K562 (cell line): Measurements from ENCODE around the gene LTK. TPM values are rescaled to one million over a fixed set of nuclear protein-coding genes. Genes with fewer than 3 reads are reported as not detected.

Experiments
- BRD4 ChIP-seq: fragments of 200-600 bp; sonication (generic); IDR thresholded peaks from 2 replicates; pipeline ENCODE4 v1.6.1; 2017; ENCODE audit warnings: inconsistent platforms
- CC2D1A ChIP-seq: fragments of 450-650 bp; IDR thresholded peaks from 2 replicates; pipeline ENCODE4 v1.6.1; 2017; ENCODE audit warnings: mild to moderate bottlenecking
- CREB3L1 ChIP-seq: fragments of 450-650 bp; IDR thresholded peaks from 2 replicates; pipeline ENCODE4 v1.6.1; 2014; ENCODE audit warnings: low read depth, mild to moderate bottlenecking, moderate library complexity, borderline replicate concordance
- E2F6 ChIP-seq, 2 experiments: IDR thresholded peaks; 2 replicates each; pipeline ENCODE4 v1.6.1; 2011; ENCODE audit warnings: borderline replicate concordance in 1 of 2, control low read depth in 1 of 2, low read depth in 1 of 2, low read length in 1 of 2, mild to moderate bottlenecking in 1 of 2, mixed read lengths in 1 of 2, moderate library complexity in 1 of 2; ENCODE audit not compliant: insufficient read depth in 1 of 2, insufficient read length in 1 of 2, poor library complexity in 1 of 2, severe bottlenecking in 1 of 2; ENCODE audit errors: extremely low read depth in 1 of 2
- FIP1L1 ChIP-seq: fragments of 200-400 bp; formaldehyde crosslinking; IDR thresholded peaks from 2 replicates; pipeline ENCODE4 v1.6.1; 2018; ENCODE audit warnings: mild to moderate bottlenecking, low read depth, low read length; ENCODE audit not compliant: poor library complexity, severe bottlenecking
- HBP1 ChIP-seq: fragments of 450-650 bp; formaldehyde crosslinking; IDR thresholded peaks from 2 replicates; pipeline ENCODE4 v1.4.0; 2022; ENCODE audit warnings: missing genetic modification characterization
- JUND ChIP-seq, 2 experiments: IDR thresholded peaks; 2 replicates in 1 of 2; 3 replicates in 1 of 2; pipeline ENCODE4 v1.6.1; 2011; ENCODE audit warnings: borderline replicate concordance in 2 of 2, low read depth in 2 of 2, low read length in 2 of 2, improper control_type of control experiment in 1 of 2, missing biosample characterization in 1 of 2, missing genetic modification characterization in 1 of 2, missing genetic modification reagents in 1 of 2
- KLF10 ChIP-seq: fragments of 250-450 bp; sonication (Bioruptor Pico); IDR thresholded peaks from 2 replicates; pipeline ENCODE4 v1.6.1; 2021; ENCODE audit warnings: matching md5 sums
- LEF1 ChIP-seq: fragments of 450-650 bp; IDR thresholded peaks from 2 replicates; pipeline ENCODE4 v1.6.1; 2016; ENCODE audit warnings: mild to moderate bottlenecking
- MTF1 ChIP-seq: fragments of 250-450 bp; sonication (Bioruptor Pico); IDR thresholded peaks from 2 replicates; pipeline ENCODE4 v1.9.0; 2021; ENCODE audit warnings: moderate library complexity, mild to moderate bottlenecking, inconsistent platforms, borderline replicate concordance
- NCOA6 ChIP-seq: fragments of 450-650 bp; IDR thresholded peaks from 2 replicates; pipeline ENCODE4 v1.6.1; 2017; ENCODE audit warnings: mild to moderate bottlenecking
- RCOR1 ChIP-seq, 2 experiments: IDR thresholded peaks; 2 replicates each; pipeline ENCODE4 v1.6.1; 2012; ENCODE audit warnings: low read depth in 2 of 2, low read length in 2 of 2, borderline replicate concordance in 1 of 2, improper control_type of control experiment in 1 of 2
- SMAD2 ChIP-seq: fragments of 150-350 bp; IDR thresholded peaks from 2 replicates; pipeline ENCODE4 v1.6.1; 2014; ENCODE audit warnings: low read depth, mild to moderate bottlenecking, low read length
- TFAM ChIP-seq: fragments of 250-450 bp; sonication (Bioruptor Pico); conservative IDR thresholded peaks from 2 replicates; pipeline ENCODE4 v1.5.0; 2021; ENCODE audit warnings: mild to moderate bottlenecking, moderate library complexity
- ZNF395 ChIP-seq: fragments of 200-800 bp; sonication (Bioruptor generic); IDR thresholded peaks from 2 replicates; pipeline ENCODE4 v1.6.1; 2017; ENCODE audit warnings: missing genetic modification characterization, missing compliant biosample characterization
- ZNF431 ChIP-seq: sonication (generic); formaldehyde crosslinking; IDR thresholded peaks from 2 replicates; pipeline ENCODE4 v1.8.0; 2022; ENCODE audit warnings: mild to moderate bottlenecking, missing genetic modification reagents
- ZNF589 ChIP-seq: fragments of 200-800 bp; sonication (Bioruptor generic); IDR thresholded peaks from 2 replicates; pipeline ENCODE4 v1.6.1; 2016; ENCODE audit warnings: low read depth, missing genetic modification characterization, missing compliant biosample characterization
- ZNF639 ChIP-seq, 2 experiments: fragments of 200-800 bp in 1 of 2; sonication (Bioruptor generic) in 1 of 2; sonication (generic) in 1 of 2; formaldehyde crosslinking in 1 of 2; IDR thresholded peaks in 1 of 2; conservative IDR thresholded peaks in 1 of 2; 2 replicates each; pipeline versions ENCODE4 v1.5.0 to v1.6.1; 2016 to 2020; ENCODE audit warnings: missing compliant biosample characterization in 1 of 2, missing genetic modification characterization in 1 of 2, missing genetic modification reagents in 1 of 2
- polyA plus RNA-seq, 8 experiments: library from polyadenylated mRNA; depleted of rRNA in 4 of 8; stranded (reverse) in 5 of 8; unstranded in 3 of 8; fragments of >200 nt; fragmentation: Nextera tagmentation in 2 of 8; fragmentation: Illumina TruSeq in 1 of 8; extraction: Ambion mirVana in 2 of 8; extraction: Trizol in 1 of 8; gene quantifications; 2 replicates each; pipeline versions ENCODE4 v1.2.1 to v1.2.3, GENCODE V29; 2011 to 2014; ENCODE audit warnings: inconsistent platforms in 1 of 8, missing spikeins in 1 of 8
- total RNA-seq, 7 experiments: library from RNA; depleted of rRNA in 6 of 7; stranded (reverse); fragments of >200 nt in 6 of 7; fragmentation: Illumina TruSeq in 2 of 7; extraction: Trizol in 2 of 7; gene quantifications; 2 replicates each; pipeline versions ENCODE4 v1.2.1 to v1.2.3, GENCODE V29; 2011 to 2021; ENCODE audit warnings: low replicate concordance in 1 of 7

The LTK gene
- total and polyA plus RNA-seq, 9 of the 15 experiments (the other 6 are each of a cell fraction or from before 2014, with no cell fraction given), result 0.25 to 4.4 (median 1.8) TPM

GRCh38 chr15:41493205-41493901, 20.3 kb downstream of the LTK start, which contains the start of gene ITPKA (continued):
- TF ChIP-seq ZNF395 (CRISPR knock-in tag) (peak; percentile 79; the same call in 1 of the 2 replicates), MTF1 (no peak), RCOR1 (IDR thresholded peaks at IDR 0.05; ENCODE audit: borderline replicate concordance in 1 of 2, low read depth in 2 of 2, low read length in 2 of 2) (0 out of 4 replicates have a peak, but pooled peaks of 1 of the 2 experiments have one; percentile 10), SMAD2 (no peak), FIP1L1 (no peak), JUND (IDR thresholded peaks at IDR 0.05; ENCODE audit: borderline replicate concordance, low read depth, low read length) (peak; percentile 38; the same call in 1 of the 2 replicates), JUND (tag; IDR thresholded peaks at IDR 0.05; ENCODE audit: borderline replicate concordance, low read depth, low read length) (peak; percentile 31; the same call in 1 of the 3 replicates), E2F6 (IDR thresholded peaks at IDR 0.05; ENCODE audit: borderline replicate concordance in 1 of 2, extremely low read depth in 1 of 2, insufficient read depth in 1 of 2, insufficient read length in 1 of 2, low read depth in 1 of 2, low read length in 1 of 2, poor library complexity in 1 of 2, severe bottlenecking in 1 of 2) (peak in 1 of 2 experiments; percentile 88), CREB3L1 (no peak), LEF1 (no peak), TFAM (CRISPR knock-in tag) (no peak), CC2D1A (no peak), KLF10 (no peak), HBP1 (0 out of 2 replicates have a peak, but pooled peaks have one; percentile 4), ZNF639 (CRISPR knock-in tag; conservative IDR thresholded peaks at IDR 0.05 in 1 of 2, IDR thresholded peaks at IDR 0.05 in 1 of 2) (no peak), NCOA6 (no peak), BRD4 (no peak), ZNF431 (peak; percentile 14; the same call in 1 of the 2 replicates), ZNF589 (0 out of 2 replicates have a peak, but pooled peaks have one; percentile 56)
